Measurements from ENCODE around the gene MACROD2.

GRCh38 chr20:14470977-14471661 lies 475.8 kb downstream of the MACROD2 start:
- TF ChIP-seq POLR2A (IDR thresholded peaks at IDR 0.05; ENCODE audit: low read depth, low read length) (no peak), POLR2AphosphoS5 (IDR thresholded peaks at IDR 0.05; ENCODE audit: low read depth, low read length) (no peak), TAF1 (IDR thresholded peaks at IDR 0.05; ENCODE audit: low read depth, low read length) (no peak)
